GM19099 (cell line): ENCODE results near the gene ATG10.

ENCODE experiments used
- POLR2A ChIP-seq: IDR thresholded peaks from 3 replicates; pipeline ENCODE4 v1.6.1; 2011; ENCODE audit warnings: low read depth; ENCODE audit not compliant: insufficient read length; ENCODE audit errors: extremely low read depth

The ATG10 gene

DNA sequence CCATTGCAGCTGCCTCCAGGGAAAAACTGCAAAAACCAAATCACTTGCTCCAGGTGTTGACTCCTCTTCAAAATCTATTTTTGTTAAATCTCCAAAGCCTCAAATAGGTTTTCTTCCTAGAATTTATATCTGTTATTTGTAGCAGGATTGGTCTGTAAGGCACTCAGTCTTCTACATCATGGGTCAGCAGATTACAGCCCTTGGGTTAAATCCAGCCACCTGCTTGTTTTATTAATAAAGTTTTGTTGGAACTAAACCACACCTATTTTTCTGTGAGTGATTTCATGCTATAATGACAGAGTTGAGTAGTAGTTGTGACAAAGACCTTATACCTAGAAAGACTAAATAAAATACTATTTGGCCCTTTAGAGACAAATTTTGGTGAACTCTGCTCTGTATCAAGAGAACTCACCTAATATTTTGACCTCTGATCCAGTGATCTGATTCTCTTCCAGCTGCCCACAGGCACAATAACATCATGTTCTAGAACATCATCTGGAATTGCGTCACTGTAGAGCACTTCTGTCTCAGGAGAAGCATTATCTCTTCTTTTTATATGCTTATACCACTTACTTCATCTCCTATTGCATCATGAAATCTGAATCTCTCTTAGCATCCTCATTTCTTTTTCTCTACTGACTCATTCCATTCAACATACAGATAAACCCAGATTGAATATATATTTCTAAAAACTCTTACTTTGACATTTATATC, 176.2 kb downstream of the ATG10 start:
- TF ChIP-seq POLR2A = no peak

DNA sequence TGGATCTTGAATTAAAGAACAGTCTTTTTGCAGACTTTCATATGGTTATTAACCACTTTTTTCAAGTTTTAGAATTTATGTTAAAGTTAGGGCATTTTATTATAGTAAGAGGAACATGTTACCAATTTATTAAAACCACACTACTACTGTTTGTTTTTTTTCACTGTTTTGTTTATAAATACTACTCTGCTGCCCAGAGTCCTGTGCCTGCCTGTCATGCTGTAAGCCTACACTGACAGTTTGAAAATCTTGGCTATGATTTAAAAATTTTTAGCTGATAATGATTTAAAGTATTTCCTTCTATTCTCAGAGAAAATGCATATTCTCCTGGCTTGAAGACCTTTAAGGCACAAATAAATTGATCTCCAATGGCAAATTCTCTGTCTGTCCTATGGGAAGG, 177.6 kb downstream of the ATG10 start:
- no peak for TF ChIP-seq POLR2A

DNA sequence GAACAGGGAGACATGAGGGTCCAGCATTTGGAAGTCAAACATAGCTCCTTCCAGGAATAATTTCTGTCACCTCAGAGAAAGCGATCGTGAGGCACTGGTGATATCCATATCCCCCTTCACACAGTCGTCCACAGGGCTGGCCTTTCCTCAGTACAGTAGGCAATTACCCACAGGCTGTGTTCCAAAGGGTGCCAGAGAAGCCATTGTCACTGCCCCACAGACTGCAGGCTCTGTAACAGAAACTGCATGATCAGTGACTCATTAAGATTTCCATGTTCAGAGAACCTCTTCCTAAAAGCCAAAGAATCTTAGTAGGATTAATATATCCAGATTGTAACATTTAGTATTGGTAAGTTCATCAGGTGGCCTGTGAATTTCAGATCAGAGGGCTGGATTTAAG, 178.7 kb downstream of the ATG10 start:
- no peak for TF ChIP-seq POLR2A

DNA sequence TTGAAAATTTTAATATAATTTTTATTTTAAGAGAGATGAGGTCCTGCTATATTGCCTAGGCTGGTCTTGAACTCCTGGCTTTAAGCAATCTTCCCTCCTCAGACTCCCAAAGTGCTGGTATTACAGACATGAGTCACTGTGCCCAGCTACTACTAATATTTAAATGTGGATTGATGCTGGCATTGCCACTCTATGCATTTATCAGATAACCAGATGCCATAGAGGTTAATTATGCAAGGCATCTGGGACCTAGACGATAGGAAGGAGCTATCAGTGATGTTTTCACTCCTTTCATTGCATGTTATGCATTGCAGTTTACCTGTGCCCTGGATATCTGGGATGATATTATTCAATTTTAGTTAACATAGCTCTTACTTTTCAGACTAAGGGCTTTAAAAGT, 179.4 kb downstream of the ATG10 start:
- no peak for TF ChIP-seq POLR2A

DNA sequence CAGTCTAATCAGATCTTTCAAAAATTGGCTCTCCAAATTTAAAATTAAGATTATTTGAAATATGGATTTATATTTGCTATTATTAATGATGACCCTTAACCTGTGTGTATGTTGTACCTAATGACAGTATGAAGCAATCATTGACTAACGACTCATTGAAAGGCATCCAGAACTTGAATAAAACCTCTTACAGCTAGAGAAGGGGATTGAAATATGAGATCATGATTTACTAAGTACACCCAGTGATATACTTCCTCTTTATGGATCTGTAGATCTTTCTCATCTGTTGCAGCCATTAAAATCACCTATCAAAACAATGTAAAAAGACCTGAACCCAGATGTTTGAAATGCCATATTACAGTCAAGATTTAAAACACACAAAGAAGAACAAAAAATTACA, 179.8 kb downstream of the ATG10 start:
- no peak for TF ChIP-seq POLR2A

DNA sequence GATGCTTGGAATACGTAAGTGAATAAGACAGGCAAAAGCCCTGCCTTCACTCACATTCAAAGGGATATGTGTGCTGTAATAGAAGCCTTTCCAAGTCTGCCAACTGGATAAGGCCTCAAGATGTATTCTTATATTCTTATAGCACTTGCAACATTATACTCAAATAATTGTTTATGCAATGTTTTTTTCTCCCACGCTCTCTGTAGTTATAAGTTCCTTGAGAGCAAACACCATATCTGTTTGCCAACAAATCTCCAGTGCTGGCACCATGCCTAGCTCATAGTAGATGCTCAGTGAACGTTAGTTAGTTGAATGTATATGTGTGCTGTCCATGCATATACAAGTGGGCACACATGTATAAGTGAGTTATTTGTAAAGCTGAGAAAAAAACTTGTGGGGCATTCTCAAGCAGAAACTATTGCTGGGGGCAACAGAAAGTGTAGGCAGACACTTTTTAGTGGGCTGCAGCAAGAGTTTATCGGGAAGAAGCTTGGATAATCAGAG, 181.2 kb downstream of the ATG10 start:
- no peak for TF ChIP-seq POLR2A

DNA sequence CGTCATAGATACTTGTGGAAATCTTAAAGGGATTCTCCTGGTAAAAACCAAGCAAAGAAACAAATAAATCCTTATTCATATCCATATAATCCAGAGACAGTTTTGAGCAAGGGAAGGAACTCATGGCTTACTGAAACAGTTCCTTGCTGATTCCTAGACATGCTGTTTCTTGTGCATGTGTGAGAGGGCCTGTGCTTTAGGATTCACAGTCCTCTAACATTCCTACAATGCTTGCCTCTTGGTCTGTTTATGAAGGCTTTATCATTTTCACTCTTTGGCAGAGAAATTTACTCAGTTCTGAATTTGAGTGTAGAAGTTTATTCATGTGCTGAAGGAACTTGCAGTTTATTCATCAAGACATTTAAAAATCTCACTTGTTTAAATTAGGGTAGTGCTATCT, 183.0 kb downstream of the ATG10 start:
- TF ChIP-seq POLR2A = no peak

DNA sequence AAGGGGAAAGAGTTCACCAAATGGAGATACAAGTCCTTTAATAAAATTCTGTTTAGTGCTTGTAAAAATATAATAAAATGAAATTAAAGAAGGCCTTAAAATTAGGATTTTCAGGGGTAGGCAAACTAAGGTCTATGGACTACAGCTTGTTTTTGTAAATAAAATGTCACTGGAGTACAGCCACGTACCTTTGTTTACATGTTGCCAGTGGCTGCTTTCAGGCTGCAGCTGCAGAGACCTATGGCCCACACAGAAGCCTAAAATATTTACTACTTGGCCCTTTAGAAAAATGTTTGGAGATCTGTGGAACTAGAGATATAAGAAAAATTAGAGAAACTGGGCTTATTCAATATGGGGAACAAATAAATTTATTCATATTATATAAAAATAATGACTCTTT, 183.5 kb downstream of the ATG10 start:
- no peak for TF ChIP-seq POLR2A

DNA sequence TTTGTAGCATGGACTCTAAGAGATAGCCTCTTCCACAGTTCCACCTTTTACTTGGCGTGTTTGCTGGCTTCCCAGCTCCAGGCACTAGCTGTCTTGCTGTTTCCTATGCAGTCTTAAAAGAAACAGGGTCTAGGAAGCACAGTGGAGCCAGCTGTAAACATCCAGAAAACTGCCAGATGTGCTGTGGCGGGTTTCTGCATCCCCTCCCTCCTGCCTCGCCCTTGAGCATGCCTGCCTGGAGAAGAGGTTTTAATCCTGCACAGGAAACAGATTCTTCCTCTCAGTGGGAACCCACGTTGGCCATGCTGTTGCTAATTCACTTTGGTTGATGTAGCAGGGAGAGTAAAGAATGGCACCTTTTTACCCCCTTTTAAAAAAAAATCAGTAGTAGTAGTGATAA, 185.1 kb downstream of the ATG10 start:
- no peak for TF ChIP-seq POLR2A

DNA sequence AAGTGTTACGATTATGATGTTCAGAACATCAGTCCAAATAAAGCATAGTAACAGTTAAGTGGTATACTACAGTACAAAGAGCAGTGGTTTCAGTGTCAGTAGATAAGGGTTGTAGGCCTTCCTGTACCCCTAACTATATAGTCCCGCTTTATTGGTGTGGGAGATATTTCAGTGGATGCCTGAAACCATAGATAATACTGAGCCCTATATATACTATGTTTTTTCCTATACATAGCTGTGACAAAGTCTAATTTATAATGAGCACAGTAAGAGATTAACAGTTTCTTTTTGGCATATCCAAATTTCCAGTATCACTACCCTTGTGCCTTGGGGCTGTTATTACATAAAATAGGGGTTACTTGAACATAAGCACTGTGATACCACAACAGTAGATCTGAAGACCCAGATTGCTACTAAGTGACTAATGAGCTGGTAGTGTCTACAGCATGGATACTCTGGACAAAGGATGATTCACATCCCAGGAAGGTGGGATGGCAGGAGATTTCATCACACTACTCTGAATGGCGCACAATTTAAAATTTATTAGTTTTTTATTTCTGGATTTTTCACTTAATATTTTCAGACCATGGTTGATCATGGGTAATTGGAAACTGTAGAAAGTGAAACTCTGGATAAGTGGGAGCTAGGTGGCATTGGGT, 187.1 kb downstream of the ATG10 start:
- no peak for TF ChIP-seq POLR2A

DNA sequence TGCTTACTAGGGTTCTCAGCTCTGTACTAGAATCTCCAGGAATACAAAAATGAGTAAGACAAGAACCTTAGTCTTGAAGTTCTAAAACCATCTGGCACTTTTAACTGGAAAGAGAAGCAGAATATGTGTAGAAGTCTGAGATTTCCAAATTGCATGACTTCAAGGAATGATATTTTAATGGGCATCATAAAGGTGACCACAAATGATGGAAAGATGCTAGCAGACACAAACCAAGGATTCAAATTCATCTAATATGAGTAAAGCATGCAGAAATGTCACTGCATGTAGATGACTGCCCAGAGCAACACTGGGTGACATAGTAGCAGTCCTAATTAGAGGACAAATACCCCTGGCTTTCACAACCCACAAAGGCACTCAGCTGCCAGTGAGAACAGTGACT, 189.1 kb downstream of the ATG10 start:
- TF ChIP-seq POLR2A = no peak

DNA sequence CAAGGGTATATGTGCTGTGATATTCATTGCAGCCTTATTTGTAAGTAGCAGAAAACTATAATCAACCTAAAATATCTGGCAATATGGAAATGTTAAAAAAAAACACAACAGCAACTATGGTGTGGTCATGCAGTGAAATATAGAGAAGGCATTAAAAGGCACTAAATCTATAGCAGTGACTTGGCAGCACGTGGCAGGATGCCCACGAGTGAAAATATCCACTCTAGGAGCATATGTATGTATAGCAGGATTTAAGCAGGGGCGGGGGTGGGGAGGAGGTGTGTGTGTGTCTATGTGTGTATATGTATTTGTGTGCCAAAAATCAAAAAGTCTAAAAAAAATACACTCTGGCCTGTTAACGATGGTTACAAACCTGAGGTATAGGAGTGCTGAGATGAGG, 190.8 kb downstream of the ATG10 start:
- no peak for TF ChIP-seq POLR2A

DNA sequence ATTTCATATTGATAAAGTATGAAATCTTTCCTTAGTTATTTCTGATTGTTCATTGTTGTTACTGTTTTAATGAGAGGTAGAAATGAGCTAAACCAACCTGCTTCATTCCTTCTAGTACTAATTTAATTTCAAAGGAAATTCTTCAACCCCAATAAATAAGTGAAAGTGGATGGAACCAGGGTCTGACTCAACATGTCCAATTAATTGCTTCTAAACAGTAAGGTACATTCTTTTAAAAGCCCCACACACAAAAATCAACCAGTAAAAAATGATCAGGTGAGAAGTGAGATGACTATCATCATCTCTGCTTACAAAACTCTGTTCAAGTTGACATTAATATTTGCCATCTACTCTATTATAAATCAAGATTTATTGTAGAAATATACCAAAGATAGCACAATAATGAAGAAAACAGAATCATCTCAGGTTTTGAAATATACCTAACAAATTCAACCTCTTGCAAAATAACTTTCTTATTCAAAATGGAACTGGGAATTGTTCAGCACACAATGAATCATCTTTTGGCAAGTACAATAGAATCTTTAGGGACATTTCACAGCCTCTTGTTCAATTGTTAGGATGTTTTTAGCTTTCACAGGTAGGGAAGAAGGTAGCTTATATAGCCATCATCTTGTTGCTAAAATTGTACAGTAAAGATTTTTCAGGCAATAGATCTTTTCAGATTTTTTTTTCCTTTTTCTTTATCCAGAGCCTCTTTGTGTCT, 191.8 kb downstream of the ATG10 start:
- no peak for TF ChIP-seq POLR2A

DNA sequence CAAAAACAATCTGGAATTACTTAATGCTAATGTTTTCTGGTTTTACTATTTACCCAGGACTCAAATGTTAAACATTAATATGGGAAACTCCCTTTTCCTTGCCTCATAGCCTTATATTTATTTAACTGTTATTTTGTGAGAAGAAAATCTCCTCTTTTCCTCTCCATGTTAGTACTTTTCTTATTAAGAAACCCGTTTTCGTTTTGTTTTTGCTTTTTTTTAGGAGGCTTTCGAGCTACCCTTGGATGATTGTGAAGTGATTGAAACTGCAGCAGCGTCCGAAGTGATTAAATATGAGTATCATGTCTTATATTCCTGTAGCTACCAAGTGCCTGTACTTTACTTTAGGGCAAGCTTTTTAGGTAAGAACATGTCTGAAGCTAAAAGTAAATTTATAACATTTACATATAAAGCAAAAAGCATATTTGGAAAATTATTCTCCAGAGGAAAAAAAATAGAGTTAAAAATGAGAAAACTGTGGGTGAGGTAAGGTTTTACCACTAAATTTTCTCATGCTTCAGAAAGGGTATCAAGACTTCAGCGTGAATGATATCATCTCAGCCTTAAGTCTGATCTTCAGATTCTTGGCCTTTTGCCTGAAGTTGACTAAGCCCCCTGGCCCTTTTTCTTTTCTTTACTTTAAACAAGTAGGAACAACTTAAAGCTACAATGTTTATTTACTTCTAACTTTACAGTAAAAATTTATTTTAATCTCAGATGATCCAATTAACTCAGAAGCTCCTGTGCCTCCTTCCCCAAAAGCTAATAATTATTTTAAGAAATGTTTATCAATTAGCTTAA, 192.6 kb downstream of the ATG10 start:
- TF ChIP-seq POLR2A = no peak
